ENCODE data around the gene RFK.

GRCh38 chr9:76377791-76378190, 16.4 kb downstream of the RFK start:
- TF ChIP-seq CTCF (IDR thresholded peaks at IDR 0.05) (no peak), POLR2A (IDR thresholded peaks at IDR 0.05) (no peak)

Data from adrenal gland (tissue), 5 donors.